Heart left ventricle (tissue), 16 donors: ENCODE results near the gene SELENON. TPM values are rescaled to one million over a fixed set of nuclear protein-coding genes. Genes with fewer than 3 reads are reported as not detected.

Experiments
- ATAC-seq, 4 donors: fragments of 200-7000 bp; cut with Tn5 transposase; one replicate each; pipeline ENCODE4 v1.9.1; 2020 to 2022; ENCODE audit warnings: moderate library complexity in 4 of 4, mild to moderate bottlenecking in 3 of 4, moderate number of reproducible peaks in 1 of 4
- DNase-seq, 5 donors: peaks; one replicate each; pipeline ENCODE4 v3.0.0-alpha.2; 2020
- H3K27ac ChIP-seq, 12 donors: fragments of 200-600 bp; sonication (generic) in 4 of 12; one replicate each; pipeline versions ENCODE4 v1.5.0 to v1.8.0; 2016 to 2022; ENCODE audit warnings: mild to moderate bottlenecking in 2 of 12
- H3K27me3 ChIP-seq, 9 donors: fragments of 200-600 bp; sonication (generic) in 2 of 9; one replicate each; pipeline versions ENCODE4 v1.5.1 to v1.8.0; 2016 to 2022; ENCODE audit warnings: mild to moderate bottlenecking in 3 of 9
- H3K36me3 ChIP-seq, 9 donors: fragments of 200-600 bp; sonication (generic) in 2 of 9; one replicate each; pipeline versions ENCODE4 v1.5.0 to v1.8.0; 2018 to 2022; ENCODE audit warnings: mild to moderate bottlenecking in 2 of 9
- H3K4me1 ChIP-seq, 12 donors: fragments of 200-600 bp; sonication (generic) in 4 of 12; one replicate each; pipeline versions ENCODE4 v1.5.0 to v1.8.0; 2016 to 2022; ENCODE audit warnings: mild to moderate bottlenecking in 3 of 12
- H3K4me3 ChIP-seq, 12 donors: fragments of 200-600 bp; sonication (generic) in 4 of 12; one replicate each; pipeline versions ENCODE4 v1.5.0 to v1.8.0; 2017 to 2022; ENCODE audit warnings: mild to moderate bottlenecking in 9 of 12, moderate library complexity in 4 of 12
- H3K9me3 ChIP-seq, 12 donors: fragments of 200-600 bp; sonication (generic) in 4 of 12; one replicate each; pipeline versions ENCODE4 v1.5.0 to v1.8.0; 2016 to 2022; ENCODE audit warnings: mild to moderate bottlenecking in 1 of 12
- POLR2A ChIP-seq, 2 donors: fragments of 450-650 bp; IDR thresholded peaks; one replicate each; pipeline ENCODE4 v1.6.1; 2017; ENCODE audit warnings: antibody characterized with exemption in 2 of 2, mild to moderate bottlenecking in 2 of 2, moderate library complexity in 2 of 2
- WGBS, 4 donors: extraction: QIAGEN DNeasy Blood & Tissue Kit in 2 of 4; methylation state at CpG; one replicate each; pipeline versions ENCODE4 v1.1.5 to v1.1.7; 2013 to 2018; 5-methylcytosine and 5-hydroxymethylcytosine counted together
- intact Hi-C, 10 donors: fragments of 100-400 bp; cut with DNase I; formaldehyde crosslinking; loops; one replicate each; pipeline versions ENCODE4 v1.11.1 to v1.14.2; 2022
- long read RNA-seq, 3 donors: library from polyadenylated mRNA; unstranded; transcript quantifications; one replicate each; pipeline ENCODE4 v2.0.0, GENCODE V29; 2020 to 2021
- polyA plus RNA-seq, 2 donors: library from polyadenylated mRNA; stranded (reverse); fragments of 200-250 nt; gene quantifications; one replicate each; pipeline ENCODE4 v1.2.3, GENCODE V29; 2013
- total RNA-seq, 9 donors: library from RNA; depleted of rRNA in 2 of 9; stranded (reverse); fragments of >200 nt in 2 of 9; fragmentation: NEBNext Ultra II Directional in 3 of 9; extraction: Animal tissue kit (Norgen Biotek cat#: 25700) in 3 of 9; gene quantifications; one replicate each; pipeline versions ENCODE4 v1.1.0 to v1.2.4, GENCODE V29; 2016 to 2023
- TF ChIP-seq, protein P1 (sequence below), 12 donors: fragments of 200-600 bp; sonication (generic) in 4 of 12; IDR thresholded peaks; one replicate each; pipeline versions ENCODE4 v1.5.0 to v1.8.0; 2018 to 2022; ENCODE audit warnings: antibody characterized with exemption in 12 of 12, mild to moderate bottlenecking in 5 of 12
- donor health status: ischemic (EF 13 %, LVEDD 7.1; RV severe dilation, severe dysfunction).
- donor health status: healthy with polysubstance abuse.
- donor health status: DM: no; HTN: yes; CAD: no.
- donor health status: DM: no; HTN: no; CAD: no.
- donor health status: ischemic (EF 25% LVEDD 6.9; RV normal size, moderate dysfunction).
- donor health status: ischemic (EF 25% LVEDD 5.7; RV mildly dilated, moderate dysfunction).
- donor health status: healthy.
- donor health status: DM: yes; HTN: yes; CAD: no.
- donor health status: ischemic (EF 35%, LVEDD 5.7; RV mildly dilated, moderate dysfunction).
- donor health status: nonischemic (EF 11% LVEDD 7.7; RV severe dilation, severe dysfunction).
- donor health status: DM: yes; HTN: yes; CAD: no.
- donor health status: PGD.
- donor health status: ischemic (EF 29% LVEDD 5.4; RV normal size, mild dysfunction).
- donor health status: nonischemic (EF 23%, LVEDD 6.1; RV moderate dilation, normal function).

SELENON gene, protein sequence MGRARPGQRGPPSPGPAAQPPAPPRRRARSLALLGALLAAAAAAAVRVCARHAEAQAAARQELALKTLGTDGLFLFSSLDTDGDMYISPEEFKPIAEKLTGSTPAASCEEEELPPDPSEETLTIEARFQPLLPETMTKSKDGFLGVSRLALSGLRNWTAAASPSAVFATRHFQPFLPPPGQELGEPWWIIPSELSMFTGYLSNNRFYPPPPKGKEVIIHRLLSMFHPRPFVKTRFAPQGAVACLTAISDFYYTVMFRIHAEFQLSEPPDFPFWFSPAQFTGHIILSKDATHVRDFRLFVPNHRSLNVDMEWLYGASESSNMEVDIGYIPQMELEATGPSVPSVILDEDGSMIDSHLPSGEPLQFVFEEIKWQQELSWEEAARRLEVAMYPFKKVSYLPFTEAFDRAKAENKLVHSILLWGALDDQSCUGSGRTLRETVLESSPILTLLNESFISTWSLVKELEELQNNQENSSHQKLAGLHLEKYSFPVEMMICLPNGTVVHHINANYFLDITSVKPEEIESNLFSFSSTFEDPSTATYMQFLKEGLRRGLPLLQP
- total RNA-seq (10 to 100 TPM; 39.8 to 92.3 (median 48.5) TPM), polyA plus RNA-seq (10 to 100 TPM; 28.9 to 53.2 TPM)
- long read RNA-seq, donor 1, partial matches to known transcripts: 16 of 19 reads
- long read RNA-seq, donor 1, other reads (novel, unspliced or antisense): 3 of 19 reads
- long read RNA-seq, donor 2, partial matches to known transcripts: 9 of 9 reads
- long read RNA-seq, donor 2, other reads (novel, unspliced or antisense): 0 of 9 reads
- long read RNA-seq, donor 3, full-length matches to known transcripts: 2 of 30 reads
- long read RNA-seq, donor 3, partial matches to known transcripts: 27 of 30 reads
- long read RNA-seq, donor 3, other reads (novel, unspliced or antisense): 1 of 30 reads

DNA sequence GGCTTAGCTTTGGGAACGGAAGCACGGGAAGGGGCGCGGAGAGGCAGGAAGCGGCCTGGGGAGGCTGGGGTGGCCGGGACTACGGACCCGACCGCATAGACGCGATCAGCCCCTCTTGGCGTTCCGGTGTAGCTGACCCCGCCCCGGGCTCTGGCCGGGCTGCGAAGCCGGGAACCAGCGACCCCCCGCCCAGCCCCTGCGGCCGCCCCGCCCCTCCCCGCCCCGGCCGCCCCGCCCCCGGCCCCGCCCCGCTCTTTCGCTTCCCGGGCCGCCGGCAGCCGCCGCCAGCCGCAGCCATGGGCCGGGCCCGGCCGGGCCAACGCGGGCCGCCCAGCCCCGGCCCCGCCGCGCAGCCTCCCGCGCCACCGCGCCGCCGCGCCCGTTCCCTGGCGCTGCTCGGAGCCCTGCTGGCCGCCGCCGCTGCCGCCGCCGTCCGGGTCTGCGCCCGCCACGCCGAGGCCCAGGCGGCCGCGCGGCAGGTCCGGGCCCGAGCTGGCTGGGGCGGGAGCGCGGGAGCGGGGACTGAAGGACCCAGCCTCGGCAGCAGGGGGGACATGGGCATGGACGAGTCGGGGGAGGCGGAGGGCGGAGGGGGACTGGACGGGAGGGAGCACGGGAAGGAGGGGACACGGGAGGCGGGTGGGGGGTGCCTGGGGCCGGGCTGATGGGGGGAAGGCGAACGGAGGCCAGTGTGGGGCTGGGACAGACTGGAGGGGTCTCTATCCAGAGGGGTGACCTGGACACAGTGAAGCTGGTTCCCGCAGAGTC is at the start of gene SELENON:
TSS of gene SELENON (plus strand) at position 259 of the 768 bp plus-strand sequence. CDS start at position 297, 38 bp downstream.
- Histone ChIP-seq H3K36me3 (peaks cover 0 to 6% (median 0%) of the 10 kb centered on the region in 9 donors), H3K4me1 (peaks cover 6 to 69% (median 60%) of the 10 kb centered on the region in 12 donors), H3K27ac (peak within 1 kb of the TSS; percentile 72 to 97 (median 88)), H3K9me3 (no peaks in the 10 kb centered on the region), H3K27me3 (no peaks in the 10 kb centered on the region), H3K4me3 (peak within 1 kb of the TSS; percentile 37 to 79 (median 66))
- peak; percentile 84 to 90 (median 87) for DNase-seq
- WGBS, 4 donors: 1 to 2% (median 1%) methylated on average over 29 to 91 of the region's 91 CpGs
- intact Hi-C loops: loop anchor here in 9 of 10 donors (2.0 to 10.0 kb wide), 13 partner anchors 55 to 375 kb away; partner anchors contain the start of genes MACO1 (in 1 of the 9), MAN1C1 (in 1 of the 9) and RHCE (in 1 of the 9)
- ATAC-seq: peak; percentile 55 to 90 (median 66)
- peak in 1 of 2 donors; percentile 48 for TF ChIP-seq POLR2A (IDR thresholded peaks at IDR 0.05)
- TF ChIP-seq, protein P1, sequence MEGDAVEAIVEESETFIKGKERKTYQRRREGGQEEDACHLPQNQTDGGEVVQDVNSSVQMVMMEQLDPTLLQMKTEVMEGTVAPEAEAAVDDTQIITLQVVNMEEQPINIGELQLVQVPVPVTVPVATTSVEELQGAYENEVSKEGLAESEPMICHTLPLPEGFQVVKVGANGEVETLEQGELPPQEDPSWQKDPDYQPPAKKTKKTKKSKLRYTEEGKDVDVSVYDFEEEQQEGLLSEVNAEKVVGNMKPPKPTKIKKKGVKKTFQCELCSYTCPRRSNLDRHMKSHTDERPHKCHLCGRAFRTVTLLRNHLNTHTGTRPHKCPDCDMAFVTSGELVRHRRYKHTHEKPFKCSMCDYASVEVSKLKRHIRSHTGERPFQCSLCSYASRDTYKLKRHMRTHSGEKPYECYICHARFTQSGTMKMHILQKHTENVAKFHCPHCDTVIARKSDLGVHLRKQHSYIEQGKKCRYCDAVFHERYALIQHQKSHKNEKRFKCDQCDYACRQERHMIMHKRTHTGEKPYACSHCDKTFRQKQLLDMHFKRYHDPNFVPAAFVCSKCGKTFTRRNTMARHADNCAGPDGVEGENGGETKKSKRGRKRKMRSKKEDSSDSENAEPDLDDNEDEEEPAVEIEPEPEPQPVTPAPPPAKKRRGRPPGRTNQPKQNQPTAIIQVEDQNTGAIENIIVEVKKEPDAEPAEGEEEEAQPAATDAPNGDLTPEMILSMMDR (IDR thresholded peaks at IDR 0.05): no peak

DNA sequence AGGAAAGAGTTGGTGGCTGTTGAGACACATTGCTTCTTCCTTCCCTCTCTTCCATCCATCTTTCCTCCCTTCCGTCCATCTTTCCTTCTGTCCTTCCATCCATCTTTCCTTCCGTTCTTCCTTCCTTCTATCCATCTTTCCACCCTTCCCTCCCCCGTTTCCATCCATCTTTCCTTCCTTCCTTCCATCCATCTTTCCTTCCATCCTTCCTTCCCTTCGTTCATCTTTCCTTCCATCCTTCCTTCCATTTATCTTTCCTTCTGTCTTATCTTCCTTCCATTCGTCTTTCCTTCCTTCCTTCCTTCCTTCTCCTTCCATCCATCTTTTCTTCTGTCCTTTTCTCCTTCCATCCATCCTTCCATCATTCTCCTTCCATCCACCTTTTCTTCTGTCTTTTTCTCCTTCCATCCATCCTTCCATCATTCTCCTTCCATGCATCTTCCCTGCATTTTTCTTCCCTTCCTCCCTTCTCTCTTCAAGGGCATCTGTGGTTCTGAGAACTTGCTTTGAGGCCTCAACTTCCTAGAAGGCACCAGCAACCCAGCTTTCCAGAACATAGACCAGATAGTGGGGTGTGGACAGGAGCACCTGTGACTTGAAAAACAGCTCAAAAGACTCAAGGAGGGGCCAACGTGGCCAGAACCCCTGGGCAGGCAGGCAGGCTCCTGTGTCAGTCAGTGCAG is 48.9 kb upstream of the SELENON start:
- no peak for TF ChIP-seq POLR2A (IDR thresholded peaks at IDR 0.05)
- TF ChIP-seq, protein P1 (IDR thresholded peaks at IDR 0.05): no peak
- WGBS, 4 donors: 83 to 85% (median 84%) methylated on average over 6 of the region's 6 CpGs
- ATAC-seq: no peak
- no peak overlapping the region for H3K4me3 ChIP-seq
- no peak overlapping the region for H3K27ac ChIP-seq
- peaks cover 0 to 3% (median 0%) of the 10 kb centered on the region in 12 donors for H3K4me1 ChIP-seq
- no peak for DNase-seq
- H3K27me3 ChIP-seq: no peaks in the 10 kb centered on the region
- peaks cover 0 to 31% (median 10%) of the 10 kb centered on the region in 9 donors for H3K36me3 ChIP-seq
- no peaks in the 10 kb centered on the region for H3K9me3 ChIP-seq
- intact Hi-C loops: no loop called here

DNA sequence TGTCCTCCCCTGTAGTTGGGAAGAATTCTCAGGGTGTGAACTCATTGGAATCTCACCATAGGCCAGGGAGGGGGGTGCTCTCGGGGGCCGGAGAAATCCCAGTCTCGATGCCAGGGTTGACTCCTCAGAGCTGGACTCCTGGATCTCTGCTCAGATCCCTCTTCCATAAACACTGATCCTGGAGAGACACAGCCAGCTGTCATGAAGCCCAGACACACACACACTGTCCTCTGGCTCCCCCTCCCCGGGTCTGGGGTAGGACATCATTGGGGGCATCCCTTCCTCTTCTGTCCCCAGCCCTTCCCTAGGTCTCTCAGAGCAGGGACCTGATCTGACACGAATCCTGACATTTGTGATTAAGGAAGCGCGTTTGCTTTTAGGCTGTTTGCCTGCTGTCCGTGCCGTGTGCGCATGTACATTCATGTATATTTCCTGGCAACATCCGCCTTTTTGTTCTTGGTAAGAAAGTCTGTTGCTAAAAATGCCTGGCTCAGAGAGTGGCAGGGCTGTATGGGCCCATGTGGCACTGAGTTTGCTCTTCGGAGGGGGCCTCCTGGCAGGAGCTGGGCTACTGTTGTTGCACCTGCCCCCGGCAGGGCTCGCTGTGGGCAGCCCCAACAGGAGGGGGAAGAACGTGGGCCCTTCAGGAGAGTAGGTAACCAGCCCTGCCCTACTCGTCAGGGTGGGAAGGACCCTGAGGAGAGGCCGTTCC is 45.4 kb upstream of the SELENON start:
- no peak for TF ChIP-seq POLR2A (IDR thresholded peaks at IDR 0.05)
- TF ChIP-seq, protein P1 (IDR thresholded peaks at IDR 0.05): no peak
- intact Hi-C loops: no loop called here
- Histone ChIP-seq H3K36me3 (peaks cover 0 to 30% (median 19%) of the 10 kb centered on the region in 9 donors), H3K4me1 (peaks cover 0 to 3% (median 0%) of the 10 kb centered on the region in 12 donors), H3K27ac (no peak overlapping the region), H3K27me3 (no peaks in the 10 kb centered on the region), H3K4me3 (no peak overlapping the region), H3K9me3 (no peaks in the 10 kb centered on the region)
- ATAC-seq (no peak), DNase-seq (no peak)
- WGBS, 4 donors: 68 to 92% (median 81%) methylated on average over 16 to 17 of the region's 17 CpGs
